ENCODE data around the gene KDM4B. TPM values are rescaled to one million over a fixed set of nuclear protein-coding genes. Genes with fewer than 3 reads are reported as not detected.
"Not testable (repeated sequence)": the region's sequence is repeated elsewhere in the genome, so short reads cannot be mapped to it uniquely, and the experiment has no call there.

The KDM4B gene
- total and polyA plus RNA-seq, 7 donors = 9.3 to 45.9 (median 29.5) TPM

GRCh38 chr19:4930664-4931063 is 38.2 kb upstream of the KDM4B start:
- no peaks in the 10 kb centered on the region for H3K4me1 ChIP-seq
- ATAC-seq (no peak), DNase-seq (no peak)
- no peaks in the 10 kb centered on the region for H3K36me3 ChIP-seq (ENCODE audit: insufficient read depth in 1 of 2, low read depth in 1 of 2)
- H3K4me3 ChIP-seq = no peak overlapping the region
- H3K9me3 ChIP-seq = no peaks in the 10 kb centered on the region
- TF ChIP-seq CTCF (IDR thresholded peaks at IDR 0.05) = no peak
- H3K27ac ChIP-seq = no peak overlapping the region
- intact Hi-C loops (cut with DNase I) = no loop called here
- H3K27me3 ChIP-seq (ENCODE audit: insufficient read depth in 3 of 3, low read length in 2 of 3) = no peaks in the 10 kb centered on the region
- WGBS, 3 donors = 89 to 93% (median 89%) methylated on average over 28 of the region's 28 CpGs

- Histone ChIP-seq H3K27me3 (ENCODE audit: insufficient read depth in 3 of 3, low read length in 2 of 3) (no peaks in the 10 kb centered on the region), H3K9me3 (no peaks in the 10 kb centered on the region), H3K4me1 (no peaks in the 10 kb centered on the region), H3K4me3 (no peak overlapping the region), H3K27ac (no peak overlapping the region), H3K36me3 (ENCODE audit: insufficient read depth in 1 of 2, low read depth in 1 of 2) (no peaks in the 10 kb centered on the region)
- WGBS, 3 donors = 95 to 97% (median 96%) methylated on average over 31 to 32 of the region's 32 CpGs
- intact Hi-C loops (cut with DNase I) = no loop called here
- TF ChIP-seq CTCF (IDR thresholded peaks at IDR 0.05) = no peak
- DNase-seq (no peak), ATAC-seq (no peak)
Observed at GRCh38 chr19:4932711-4933110, 36.2 kb upstream of the KDM4B start.

GRCh38 chr19:4933528-4933927 is 35.4 kb upstream of the KDM4B start:
- WGBS, 3 donors = 47 to 82% (median 66%) methylated on average over 7 of the region's 7 CpGs

GRCh38 chr19:4935444-4935843 is 33.5 kb upstream of the KDM4B start:
- ATAC-seq = no peak
- intact Hi-C loops (cut with DNase I) = no loop called here
- H3K27me3 ChIP-seq (ENCODE audit: insufficient read depth in 3 of 3, low read length in 2 of 3) = no peaks in the 10 kb centered on the region
- no peak overlapping the region for H3K27ac ChIP-seq
- no peaks in the 10 kb centered on the region for H3K36me3 ChIP-seq (ENCODE audit: insufficient read depth in 1 of 2, low read depth in 1 of 2)
- TF ChIP-seq CTCF (IDR thresholded peaks at IDR 0.05) = no peak
- no peak for DNase-seq
- H3K9me3 ChIP-seq = no peaks in the 10 kb centered on the region
- no peaks in the 10 kb centered on the region for H3K4me1 ChIP-seq
- no peak overlapping the region for H3K4me3 ChIP-seq
- WGBS, 3 donors = 90 to 95% (median 94%) methylated on average over 8 of the region's 8 CpGs

More at GRCh38 chr19:4933528-4933927, 35.4 kb upstream of the KDM4B start:
- H3K4me1 ChIP-seq = no peaks in the 10 kb centered on the region
- H3K27me3 ChIP-seq (ENCODE audit: insufficient read depth in 3 of 3, low read length in 2 of 3) = no peaks in the 10 kb centered on the region
- H3K27ac ChIP-seq = no peak overlapping the region
- TF ChIP-seq CTCF (IDR thresholded peaks at IDR 0.05) = no peak
- DNase-seq (no peak), ATAC-seq (peak in 3 of 4 donors; percentile 73 to 83 (median 82))
- no peak overlapping the region for H3K4me3 ChIP-seq
- intact Hi-C loops (cut with DNase I) = no loop called here
- no peaks in the 10 kb centered on the region for H3K9me3 ChIP-seq
- H3K36me3 ChIP-seq (ENCODE audit: insufficient read depth in 1 of 2, low read depth in 1 of 2) = no peaks in the 10 kb centered on the region

- no peak for TF ChIP-seq CTCF (IDR thresholded peaks at IDR 0.05)
- Histone ChIP-seq H3K36me3 (ENCODE audit: insufficient read depth in 1 of 2, low read depth in 1 of 2) (no peaks in the 10 kb centered on the region), H3K4me3 (no peak overlapping the region), H3K9me3 (no peaks in the 10 kb centered on the region), H3K27ac (no peak overlapping the region), H3K4me1 (no peaks in the 10 kb centered on the region), H3K27me3 (ENCODE audit: insufficient read depth in 3 of 3, low read length in 2 of 3) (no peaks in the 10 kb centered on the region)
- 91 to 97% (median 92%) methylated on average over 7 of the region's 7 CpGs for WGBS, 3 donors
- intact Hi-C loops (cut with DNase I) = no loop called here
- DNase-seq = no peak
- no peak for ATAC-seq
Observed at GRCh38 chr19:4937060-4937459, 31.9 kb upstream of the KDM4B start.

- intact Hi-C loops (cut with DNase I); ATAC-seq; H3K27ac ChIP-seq; H3K4me3 ChIP-seq; H3K4me1 ChIP-seq; DNase-seq; H3K9me3 ChIP-seq; H3K36me3 ChIP-seq (ENCODE audit: insufficient read depth in 1 of 2, low read depth in 1 of 2); H3K27me3 ChIP-seq (ENCODE audit: insufficient read depth in 3 of 3, low read length in 2 of 3): not testable (repeated sequence)
- WGBS, 3 donors = 90 to 92% (median 90%) methylated on average over 4 of the region's 4 CpGs
Observed at GRCh38 chr19:4938461-4938860, 30.5 kb upstream of the KDM4B start.

Measured in psoas muscle (tissue), 8 donors.